Activated T-helper 1 cell treated with anti-CD3 and anti-CD28 coated beads, Interleukin-12 subunit alpha, Interleukin-12 subunit beta, Interleukin-2, Interleukin-4 antibody, amounts not matched to agents 30 ng/mL and 10 ng/mL and 1 ng/mL, durations not matched to agents 14 hours and 24 hours and 36 hours (primary cell): ENCODE measurements around the gene TRIM44. TPM values are rescaled to one million over a fixed set of nuclear protein-coding genes. Genes with fewer than 3 reads are reported as not detected.

ENCODE experiments used
- DNase-seq: peaks from one replicate; pipeline ENCODE4 v3.0.0; 2021; ENCODE audit warnings: low spot score
- H3K27ac Mint-ChIP-seq: one replicate; pipeline ENCODE4 v1.8.0; 2021; ENCODE audit warnings: mild to moderate bottlenecking, mixed read lengths
- H3K27me3 Mint-ChIP-seq: one replicate; pipeline ENCODE4 v1.8.0; 2022; ENCODE audit warnings: mild to moderate bottlenecking, moderate library complexity, mixed read lengths; ENCODE audit not compliant: insufficient read depth
- H3K36me3 Mint-ChIP-seq: one replicate; pipeline ENCODE4 v1.8.0; 2021; ENCODE audit warnings: low read depth, mixed read lengths
- H3K4me1 Mint-ChIP-seq: one replicate; pipeline ENCODE4 v1.8.0; 2021; ENCODE audit warnings: low read depth, mixed read lengths
- H3K4me3 Mint-ChIP-seq: one replicate; pipeline ENCODE4 v1.8.0; 2021; ENCODE audit warnings: mild to moderate bottlenecking, moderate library complexity, mixed read lengths
- H3K9me3 Mint-ChIP-seq: one replicate; pipeline ENCODE4 v1.8.0; 2021; ENCODE audit warnings: mixed read lengths
- intact Hi-C: fragments of 100-400 bp; cut with micrococcal nuclease; formaldehyde crosslinking; loops from one replicate; pipeline ENCODE4 v1.15.1; 2024
- total RNA-seq: library from RNA; stranded (reverse); gene quantifications from 2 replicates; pipeline ENCODE4 v1.2.3, GENCODE V29; 2022

TRIM44 gene
- total RNA-seq, 1 donor from 2014 or later = 24.3 TPM

GRCh38 chr11:35717520-35717919 is 54.9 kb downstream of the TRIM44 start:
- no peak for DNase-seq
- Mint-ChIP-seq H3K27ac (no peak overlapping the region), H3K36me3 (peaks cover 2% of the 10 kb centered on the region), H3K4me1 (no peaks in the 10 kb centered on the region), H3K27me3 (no peaks in the 10 kb centered on the region), H3K9me3 (peaks cover 6% of the 10 kb centered on the region), H3K4me3 (no peak overlapping the region)
- intact Hi-C loops = no loop called here

DNA sequence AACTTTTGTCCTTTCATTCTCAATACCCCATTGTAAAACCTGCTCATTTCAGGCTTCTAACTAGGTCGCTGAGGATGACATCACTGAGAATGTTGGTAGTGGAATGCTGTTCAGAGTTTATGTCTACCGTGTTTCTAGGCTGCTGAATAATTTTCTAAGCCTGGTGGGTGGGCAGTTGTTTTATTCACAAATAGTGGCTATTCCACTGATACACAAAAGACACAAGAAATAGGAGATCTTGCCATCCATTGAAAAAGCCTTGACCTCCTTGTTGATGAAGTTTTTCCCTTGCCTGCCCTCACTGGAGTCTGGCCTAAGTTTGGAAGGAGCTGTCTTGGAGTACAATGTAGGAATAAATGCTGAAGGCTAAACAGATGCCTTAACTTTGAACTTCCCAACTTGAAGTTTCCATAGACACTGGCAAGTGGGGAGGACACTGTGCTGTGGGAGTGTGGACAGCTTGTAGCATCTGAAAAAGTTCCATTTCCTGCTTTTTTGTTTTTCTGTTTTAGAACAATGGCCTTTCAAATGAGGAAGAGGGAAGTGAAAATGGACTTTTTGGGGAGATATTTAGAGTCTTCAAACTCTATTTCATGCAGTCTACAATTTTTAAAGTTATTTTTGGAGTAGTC is 59.2 kb downstream of the TRIM44 start:
- H3K9me3 Mint-ChIP-seq = no peaks in the 10 kb centered on the region
- H3K4me3 Mint-ChIP-seq = no peak overlapping the region
- H3K27ac Mint-ChIP-seq = no peak overlapping the region
- intact Hi-C loops = no loop called here
- no peak for DNase-seq
- no peaks in the 10 kb centered on the region for H3K27me3 Mint-ChIP-seq
- H3K36me3 Mint-ChIP-seq = peaks cover 8% of the 10 kb centered on the region
- peaks cover 4% of the 10 kb centered on the region for H3K4me1 Mint-ChIP-seq

DNA sequence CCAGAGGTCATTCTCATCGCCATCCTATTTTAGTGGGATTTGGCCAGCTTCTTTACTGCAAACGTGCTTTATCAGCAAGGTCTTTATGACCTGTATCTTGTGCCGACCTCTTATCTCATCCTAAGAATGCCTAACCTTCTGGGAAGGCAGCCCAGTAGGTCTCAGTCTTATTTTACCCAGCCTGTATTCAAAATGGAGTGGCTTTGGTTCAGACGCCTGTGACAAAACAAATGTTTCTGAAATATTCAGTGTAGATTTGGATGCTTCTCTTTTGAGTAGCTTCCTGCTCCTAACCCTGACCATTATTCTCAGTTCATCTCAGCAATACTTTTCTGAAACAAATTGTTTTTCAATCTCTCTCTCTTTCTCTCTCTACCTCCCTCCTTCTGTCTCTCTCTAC is 60.1 kb downstream of the TRIM44 start:
- no peak overlapping the region for H3K27ac Mint-ChIP-seq
- no peak overlapping the region for H3K4me3 Mint-ChIP-seq
- no peaks in the 10 kb centered on the region for H3K9me3 Mint-ChIP-seq
- H3K27me3 Mint-ChIP-seq = no peaks in the 10 kb centered on the region
- H3K36me3 Mint-ChIP-seq = peaks cover 8% of the 10 kb centered on the region
- intact Hi-C loops = no loop called here
- DNase-seq = no peak
- peaks cover 4% of the 10 kb centered on the region for H3K4me1 Mint-ChIP-seq

GRCh38 chr11:35723493-35723892 is 60.9 kb downstream of the TRIM44 start:
- H3K9me3 Mint-ChIP-seq = no peaks in the 10 kb centered on the region
- intact Hi-C loops = no loop called here
- H3K27me3 Mint-ChIP-seq = no peaks in the 10 kb centered on the region
- peaks cover 8% of the 10 kb centered on the region for H3K36me3 Mint-ChIP-seq
- H3K4me1 Mint-ChIP-seq = peaks cover 4% of the 10 kb centered on the region
- DNase-seq = no peak
- H3K27ac Mint-ChIP-seq = no peak overlapping the region
- H3K4me3 Mint-ChIP-seq = no peak overlapping the region

GRCh38 chr11:35723913-35724312 is 61.3 kb downstream of the TRIM44 start:
- no peak for DNase-seq
- Mint-ChIP-seq H3K36me3 (peaks cover 11% of the 10 kb centered on the region), H3K4me3 (no peak overlapping the region), H3K27ac (no peak overlapping the region), H3K4me1 (peaks cover 4% of the 10 kb centered on the region), H3K27me3 (no peaks in the 10 kb centered on the region), H3K9me3 (no peaks in the 10 kb centered on the region)
- intact Hi-C loops = no loop called here

DNA sequence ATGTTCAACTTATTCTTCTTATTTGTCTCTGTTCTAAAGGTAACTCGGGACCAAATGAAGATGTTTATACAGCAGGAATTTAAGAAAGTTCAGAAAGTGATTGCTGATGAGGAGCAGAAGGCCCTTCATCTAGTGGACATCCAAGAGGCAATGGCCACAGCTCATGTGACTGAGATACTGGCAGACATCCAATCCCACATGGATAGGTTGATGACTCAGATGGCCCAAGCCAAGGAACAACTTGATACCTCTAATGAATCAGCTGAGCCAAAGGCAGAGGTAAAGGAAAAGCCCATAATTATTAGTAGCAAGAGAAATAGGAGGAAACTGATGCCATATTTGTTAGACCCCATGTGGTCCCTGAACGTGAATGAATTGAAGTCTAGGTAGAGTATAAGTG is 63.3 kb downstream of the TRIM44 start:
- H3K9me3 Mint-ChIP-seq = peaks cover 5% of the 10 kb centered on the region
- peaks cover 15% of the 10 kb centered on the region for H3K36me3 Mint-ChIP-seq
- no peak overlapping the region for H3K27ac Mint-ChIP-seq
- intact Hi-C loops = no loop called here
- H3K27me3 Mint-ChIP-seq = no peaks in the 10 kb centered on the region
- no peak for DNase-seq
- peaks cover 4% of the 10 kb centered on the region for H3K4me1 Mint-ChIP-seq
- no peak overlapping the region for H3K4me3 Mint-ChIP-seq

DNA sequence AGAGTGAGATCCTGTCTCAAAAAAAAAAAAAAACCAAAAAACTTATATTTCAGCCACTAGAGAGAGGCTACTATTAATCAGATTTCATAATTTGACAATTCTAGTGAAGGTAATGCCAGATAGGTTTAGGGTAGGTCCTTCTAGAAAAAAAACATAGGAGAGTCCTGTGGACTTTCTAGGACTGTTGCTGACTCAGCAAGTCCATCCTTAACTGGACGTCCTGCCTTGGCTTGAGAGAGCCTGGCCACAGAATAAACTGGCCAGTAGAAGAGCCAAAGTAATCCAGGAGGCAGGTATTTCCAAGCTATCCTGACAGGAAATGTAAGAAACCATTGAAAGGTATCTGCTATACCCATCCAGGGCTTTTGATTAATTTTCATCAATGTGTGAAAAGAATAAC is 64.6 kb downstream of the TRIM44 start:
- Mint-ChIP-seq H3K27ac (no peak overlapping the region), H3K9me3 (peaks cover 8% of the 10 kb centered on the region), H3K4me1 (peaks cover 4% of the 10 kb centered on the region), H3K36me3 (peaks cover 15% of the 10 kb centered on the region), H3K4me3 (no peak overlapping the region), H3K27me3 (no peaks in the 10 kb centered on the region)
- intact Hi-C loops = no loop called here
- DNase-seq = no peak

- Mint-ChIP-seq H3K4me1 (peaks cover under 1% of the 10 kb centered on the region), H3K4me3 (no peak overlapping the region), H3K27me3 (no peaks in the 10 kb centered on the region), H3K9me3 (peaks cover 22% of the 10 kb centered on the region), H3K27ac (no peak overlapping the region), H3K36me3 (peaks cover 31% of the 10 kb centered on the region)
- DNase-seq = no peak
- intact Hi-C loops = no loop called here
Measured at GRCh38 chr11:35730254-35730653, 67.7 kb downstream of the TRIM44 start.

DNA sequence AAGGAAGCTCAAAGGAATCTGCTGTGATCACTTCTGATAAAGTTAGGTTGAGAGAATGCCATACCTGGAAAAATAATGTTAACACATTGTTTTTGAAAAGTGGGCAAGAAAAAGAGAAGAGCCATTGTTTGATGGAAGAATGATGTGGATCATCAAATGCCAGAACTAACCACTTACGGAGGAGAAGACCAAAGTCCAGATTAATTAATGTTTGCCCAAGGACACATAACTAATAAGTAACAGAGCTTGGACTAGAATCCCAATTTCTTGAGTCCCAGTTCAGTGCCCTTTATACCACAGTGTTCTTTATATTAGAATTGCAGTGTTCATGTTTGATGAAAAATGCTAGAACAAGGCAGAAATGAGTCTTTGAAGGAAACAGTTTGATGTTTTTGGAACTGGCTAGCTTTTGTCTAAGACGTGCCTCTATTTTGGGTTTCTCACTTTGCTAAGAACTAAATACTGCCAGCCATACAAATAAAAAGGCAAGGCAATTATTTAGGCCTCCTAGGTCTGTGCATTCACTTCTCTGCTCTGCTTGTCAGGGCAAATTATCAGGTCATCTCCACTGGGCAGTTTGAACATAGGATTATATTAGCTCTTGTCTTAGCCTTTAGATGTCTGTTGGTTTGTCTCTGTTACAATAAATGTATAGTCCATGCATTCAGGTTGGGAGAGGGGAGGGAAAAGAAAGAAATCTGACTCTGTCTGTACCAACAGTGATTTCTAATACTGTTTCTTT is 72.3 kb downstream of the TRIM44 start:
- peaks cover 5% of the 10 kb centered on the region for H3K4me1 Mint-ChIP-seq
- no peak for DNase-seq
- intact Hi-C loops = no loop called here
- no peaks in the 10 kb centered on the region for H3K27me3 Mint-ChIP-seq
- peaks cover 29% of the 10 kb centered on the region for H3K36me3 Mint-ChIP-seq
- peaks cover 22% of the 10 kb centered on the region for H3K9me3 Mint-ChIP-seq
- no peak overlapping the region for H3K4me3 Mint-ChIP-seq
- no peak overlapping the region for H3K27ac Mint-ChIP-seq

DNA sequence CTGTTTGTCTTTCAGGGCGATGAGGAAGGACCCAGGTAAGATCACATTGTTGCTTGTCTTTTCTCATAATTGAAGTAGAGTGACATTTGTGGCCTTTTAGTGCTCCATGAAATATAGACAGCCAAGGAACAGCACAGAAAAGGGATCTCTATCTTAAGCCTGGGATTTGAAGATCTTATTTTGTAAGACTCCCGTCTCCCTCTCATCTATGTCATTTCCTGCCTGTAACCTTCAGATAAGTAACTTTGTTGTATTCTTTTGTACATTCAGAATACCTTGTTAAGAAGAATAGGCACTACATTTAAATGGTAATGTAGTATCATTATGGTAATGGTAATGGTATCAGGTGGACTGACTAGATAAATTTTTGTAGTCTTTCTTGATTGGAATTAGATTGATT is 72.8 kb downstream of the TRIM44 start:
- Mint-ChIP-seq H3K9me3 (peaks cover 18% of the 10 kb centered on the region), H3K27me3 (no peaks in the 10 kb centered on the region), H3K36me3 (peaks cover 26% of the 10 kb centered on the region), H3K4me1 (peaks cover 5% of the 10 kb centered on the region), H3K27ac (no peak overlapping the region), H3K4me3 (no peak overlapping the region)
- DNase-seq = no peak
- intact Hi-C loops = no loop called here

DNA sequence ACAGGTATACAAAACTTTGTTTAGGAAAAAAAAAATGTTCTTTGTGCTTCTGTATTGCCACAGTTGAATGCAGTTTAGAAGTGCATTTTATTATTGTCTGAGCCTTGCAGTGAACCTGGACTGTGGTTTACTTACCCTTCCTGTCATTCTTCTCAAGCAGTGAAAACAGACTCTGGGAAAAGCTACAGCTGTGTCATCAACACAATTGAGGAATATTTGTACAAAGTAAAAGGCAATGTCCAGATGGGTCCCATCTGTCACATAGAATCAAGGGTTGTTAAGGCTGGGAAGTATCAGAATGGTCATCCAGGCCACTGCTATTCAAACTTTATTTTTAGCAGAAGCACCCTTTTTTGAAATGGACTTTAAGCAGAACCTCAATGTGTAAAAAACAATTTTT is 73.3 kb downstream of the TRIM44 start:
- H3K27me3 Mint-ChIP-seq = no peaks in the 10 kb centered on the region
- no peak for DNase-seq
- peaks cover 5% of the 10 kb centered on the region for H3K4me1 Mint-ChIP-seq
- intact Hi-C loops = no loop called here
- no peak overlapping the region for H3K27ac Mint-ChIP-seq
- H3K4me3 Mint-ChIP-seq = no peak overlapping the region
- peaks cover 26% of the 10 kb centered on the region for H3K36me3 Mint-ChIP-seq
- H3K9me3 Mint-ChIP-seq = peaks cover 17% of the 10 kb centered on the region

GRCh38 chr11:35736952-35737351 is 74.4 kb downstream of the TRIM44 start:
- Mint-ChIP-seq H3K27me3 (no peaks in the 10 kb centered on the region), H3K9me3 (peaks cover 15% of the 10 kb centered on the region), H3K36me3 (peaks cover 26% of the 10 kb centered on the region), H3K4me3 (no peak overlapping the region), H3K27ac (no peak overlapping the region), H3K4me1 (peaks cover 5% of the 10 kb centered on the region)
- no peak for DNase-seq
- intact Hi-C loops = no loop called here

- Mint-ChIP-seq H3K27me3 (no peaks in the 10 kb centered on the region), H3K4me1 (peaks cover 5% of the 10 kb centered on the region), H3K4me3 (no peak overlapping the region), H3K9me3 (peaks cover under 1% of the 10 kb centered on the region), H3K36me3 (peaks cover 10% of the 10 kb centered on the region), H3K27ac (no peak overlapping the region)
- intact Hi-C loops = loop anchor here (5.0 kb wide), 2 partner anchors 42 to 78 kb away; partner anchors contain the start of gene TRIM44
- no peak for DNase-seq
Measured at GRCh38 chr11:35740061-35740799, 77.7 kb downstream of the TRIM44 start.
